ENCODE results near the gene NR2C2. TPM values are rescaled to one million over a fixed set of nuclear protein-coding genes. Genes with fewer than 3 reads are reported as not detected.

NR2C2 gene
- total RNA-seq, 1 donor from 2014 or later = 15.0 TPM

DNA sequence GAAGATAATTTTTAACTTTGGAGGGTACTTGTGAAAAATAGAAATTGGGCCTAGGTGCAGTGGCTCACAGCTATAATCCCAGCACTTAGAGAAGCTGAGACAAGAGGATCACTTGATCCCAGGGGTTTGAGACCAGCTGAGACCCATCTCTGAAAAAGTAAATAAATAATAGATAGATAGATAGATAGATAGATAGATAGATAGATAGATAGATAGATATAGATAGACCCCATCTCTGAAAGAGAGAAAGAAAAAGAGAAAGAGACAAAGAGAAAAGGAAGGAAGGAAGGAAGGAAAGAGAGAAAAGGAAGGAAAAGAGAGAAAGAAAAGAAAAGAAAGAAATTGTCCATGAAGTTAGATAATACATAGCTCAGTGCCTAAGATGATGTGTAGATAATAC is 82.2 kb downstream of the NR2C2 start:
- TF ChIP-seq, protein P1, sequence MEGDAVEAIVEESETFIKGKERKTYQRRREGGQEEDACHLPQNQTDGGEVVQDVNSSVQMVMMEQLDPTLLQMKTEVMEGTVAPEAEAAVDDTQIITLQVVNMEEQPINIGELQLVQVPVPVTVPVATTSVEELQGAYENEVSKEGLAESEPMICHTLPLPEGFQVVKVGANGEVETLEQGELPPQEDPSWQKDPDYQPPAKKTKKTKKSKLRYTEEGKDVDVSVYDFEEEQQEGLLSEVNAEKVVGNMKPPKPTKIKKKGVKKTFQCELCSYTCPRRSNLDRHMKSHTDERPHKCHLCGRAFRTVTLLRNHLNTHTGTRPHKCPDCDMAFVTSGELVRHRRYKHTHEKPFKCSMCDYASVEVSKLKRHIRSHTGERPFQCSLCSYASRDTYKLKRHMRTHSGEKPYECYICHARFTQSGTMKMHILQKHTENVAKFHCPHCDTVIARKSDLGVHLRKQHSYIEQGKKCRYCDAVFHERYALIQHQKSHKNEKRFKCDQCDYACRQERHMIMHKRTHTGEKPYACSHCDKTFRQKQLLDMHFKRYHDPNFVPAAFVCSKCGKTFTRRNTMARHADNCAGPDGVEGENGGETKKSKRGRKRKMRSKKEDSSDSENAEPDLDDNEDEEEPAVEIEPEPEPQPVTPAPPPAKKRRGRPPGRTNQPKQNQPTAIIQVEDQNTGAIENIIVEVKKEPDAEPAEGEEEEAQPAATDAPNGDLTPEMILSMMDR (IDR thresholded peaks at IDR 0.05; ENCODE audit: insufficient read depth, low read length, severe bottlenecking) = no peak
- Histone ChIP-seq H3K4me3 (ENCODE audit: low read depth, low read length) (no peak overlapping the region), H3K36me3 (ENCODE audit: control insufficient read depth, insufficient read depth, low read length) (peaks cover 15% of the 10 kb centered on the region), H3K27me3 (ENCODE audit: control insufficient read depth, insufficient read depth, low read length) (no peaks in the 10 kb centered on the region)
- FAIRE-seq = no peak
- DNase-seq (ENCODE audit: low read depth) = no peak

DNA sequence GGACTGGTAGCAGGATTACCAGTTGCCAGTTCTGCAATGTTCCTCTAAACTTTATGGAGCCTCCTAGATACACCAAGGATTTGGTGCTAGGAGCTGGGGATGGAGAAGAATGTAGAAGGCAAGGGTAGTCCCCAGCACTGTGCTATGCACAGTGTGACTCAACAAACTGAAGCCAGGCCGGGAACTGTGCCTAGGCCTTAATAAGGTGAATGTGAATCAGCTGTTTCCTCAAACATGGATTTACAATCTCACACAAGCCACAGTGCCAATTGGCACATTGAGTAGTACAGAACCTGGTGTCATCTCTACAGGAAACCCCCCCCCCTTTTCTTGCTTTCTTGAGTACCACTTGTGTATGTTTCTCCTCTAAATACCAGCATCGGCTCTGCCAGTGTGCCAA is 85.3 kb downstream of the NR2C2 start:
- TF ChIP-seq, protein P1 (IDR thresholded peaks at IDR 0.05; ENCODE audit: insufficient read depth, low read length, severe bottlenecking) = no peak
- DNase-seq (ENCODE audit: low read depth) (no peak), FAIRE-seq (no peak)
- peaks cover 17% of the 10 kb centered on the region for H3K36me3 ChIP-seq (ENCODE audit: control insufficient read depth, insufficient read depth, low read length)
- H3K27me3 ChIP-seq (ENCODE audit: control insufficient read depth, insufficient read depth, low read length) = no peaks in the 10 kb centered on the region
- H3K4me3 ChIP-seq (ENCODE audit: low read depth, low read length) = no peak overlapping the region

DNA sequence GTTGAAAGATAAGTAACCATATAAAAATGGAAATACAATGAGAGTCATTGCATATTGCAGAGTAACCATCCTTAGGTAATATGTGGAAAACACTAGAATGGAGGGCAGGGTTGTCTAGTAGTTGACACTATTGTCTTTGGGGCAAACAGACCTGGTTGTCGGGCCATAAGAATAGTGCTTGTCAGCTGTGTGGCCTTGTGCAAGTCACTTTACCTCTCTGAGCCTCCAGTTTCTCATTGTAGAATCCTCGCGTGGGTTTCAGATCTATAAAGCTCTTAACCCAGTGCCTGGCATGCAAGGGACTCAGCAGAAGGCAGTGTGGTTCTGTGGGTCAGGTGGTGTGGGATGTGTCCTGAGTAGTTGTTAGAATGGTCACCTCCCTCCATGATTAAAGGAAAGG is 85.7 kb downstream of the NR2C2 start:
- H3K4me3 ChIP-seq (ENCODE audit: low read depth, low read length) = no peak overlapping the region
- H3K27me3 ChIP-seq (ENCODE audit: control insufficient read depth, insufficient read depth, low read length) = no peaks in the 10 kb centered on the region
- peaks cover 17% of the 10 kb centered on the region for H3K36me3 ChIP-seq (ENCODE audit: control insufficient read depth, insufficient read depth, low read length)
- FAIRE-seq = no peak
- no peak for DNase-seq (ENCODE audit: low read depth)
- TF ChIP-seq, protein P1 (IDR thresholded peaks at IDR 0.05; ENCODE audit: insufficient read depth, low read length, severe bottlenecking) = no peak

DNA sequence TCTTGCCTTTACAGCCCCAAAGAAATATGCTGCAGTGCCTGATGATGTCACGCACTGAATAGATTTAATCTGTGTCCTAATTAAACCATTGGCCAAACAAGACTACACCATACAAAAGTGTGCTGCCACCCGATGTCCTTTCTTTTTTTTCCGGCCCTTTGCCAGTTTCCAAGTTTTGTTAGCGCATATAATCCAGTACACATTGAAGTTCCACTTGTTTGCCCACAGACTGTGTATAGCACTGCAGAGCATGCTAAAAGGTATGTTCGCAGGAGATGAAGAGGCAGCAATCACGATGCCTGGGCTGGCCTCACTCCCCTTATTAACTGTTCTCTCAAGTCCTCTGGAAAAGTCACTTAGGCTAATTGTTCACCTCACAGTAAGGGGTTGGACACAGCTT is 90.9 kb downstream of the NR2C2 start:
- Histone ChIP-seq H3K27me3 (ENCODE audit: control insufficient read depth, insufficient read depth, low read length) (no peaks in the 10 kb centered on the region), H3K4me3 (ENCODE audit: low read depth, low read length) (no peak overlapping the region), H3K36me3 (ENCODE audit: control insufficient read depth, insufficient read depth, low read length) (peaks cover 9% of the 10 kb centered on the region)
- no peak for FAIRE-seq
- DNase-seq (ENCODE audit: low read depth) = no peak
- TF ChIP-seq, protein P1 (IDR thresholded peaks at IDR 0.05; ENCODE audit: insufficient read depth, low read length, severe bottlenecking) = no peak

DNA sequence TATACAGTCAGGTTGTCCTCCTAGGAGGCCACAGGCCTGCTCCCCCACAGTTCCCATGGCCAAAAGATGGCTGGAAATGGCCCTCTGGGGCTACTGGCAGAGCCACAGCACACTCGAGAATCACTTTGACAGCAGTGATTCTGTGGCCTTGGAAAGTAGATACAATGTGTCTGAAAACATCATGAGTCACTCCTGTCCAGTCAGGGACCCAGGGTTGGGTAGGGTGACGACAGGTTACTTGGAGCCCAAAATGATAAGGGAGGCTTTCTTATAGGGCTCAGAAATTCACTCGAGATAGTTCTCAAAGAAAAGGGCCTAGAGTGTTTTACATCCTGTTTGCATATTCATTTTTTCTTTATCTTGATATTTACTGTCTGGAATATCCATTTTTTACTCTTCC is 93.5 kb downstream of the NR2C2 start:
- H3K27me3 ChIP-seq (ENCODE audit: control insufficient read depth, insufficient read depth, low read length) = no peaks in the 10 kb centered on the region
- peaks cover 9% of the 10 kb centered on the region for H3K36me3 ChIP-seq (ENCODE audit: control insufficient read depth, insufficient read depth, low read length)
- H3K4me3 ChIP-seq (ENCODE audit: low read depth, low read length) = no peak overlapping the region
- FAIRE-seq (no peak), DNase-seq (ENCODE audit: low read depth) (peak; percentile 25)
- TF ChIP-seq, protein P1 (IDR thresholded peaks at IDR 0.05; ENCODE audit: insufficient read depth, low read length, severe bottlenecking) = no peak

DNA sequence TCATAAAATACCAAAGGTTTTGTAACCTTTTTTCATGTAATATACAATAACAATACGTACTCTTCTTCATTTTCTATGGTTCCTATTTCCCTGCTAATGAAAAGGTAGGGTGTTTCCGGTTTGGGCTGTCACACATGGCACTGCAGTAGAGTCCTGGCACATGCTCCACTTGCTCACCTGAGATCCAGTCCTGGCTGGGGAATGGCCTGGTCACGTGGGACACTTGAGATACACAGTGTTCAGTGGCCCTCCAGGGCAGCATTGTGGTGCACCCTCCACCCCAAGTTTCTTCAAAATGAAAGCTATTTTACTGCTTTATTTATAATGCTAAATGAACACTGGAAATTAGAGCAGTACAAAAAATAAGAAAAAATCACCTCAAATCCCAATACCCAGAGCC is 94.6 kb downstream of the NR2C2 start:
- DNase-seq (ENCODE audit: low read depth) (no peak), FAIRE-seq (no peak)
- TF ChIP-seq, protein P1 (IDR thresholded peaks at IDR 0.05; ENCODE audit: insufficient read depth, low read length, severe bottlenecking) = no peak
- Histone ChIP-seq H3K27me3 (ENCODE audit: control insufficient read depth, insufficient read depth, low read length) (no peaks in the 10 kb centered on the region), H3K36me3 (ENCODE audit: control insufficient read depth, insufficient read depth, low read length) (peaks cover 9% of the 10 kb centered on the region), H3K4me3 (ENCODE audit: low read depth, low read length) (no peak overlapping the region)

Data from bronchial epithelial cell (primary cell).